IMR-90 (cell line): ENCODE results near the gene MYL2. TPM values are rescaled to one million over a fixed set of nuclear protein-coding genes. Genes with fewer than 3 reads are reported as not detected.
"Not testable (repeated sequence)": the region's sequence is repeated elsewhere in the genome, so short reads cannot be mapped to it uniquely, and the experiment has no call there.

Experiments used
- ATAC-seq: fragments of 200-7000 bp; cut with Tn5 transposase; 2 replicates; pipeline ENCODE4 v1.9.1; 2020; ENCODE audit warnings: low read depth, mild to moderate bottlenecking, moderate library complexity
- BruUV-seq: library from RNA; stranded (reverse); fragments of 400-500 nt; replicated peaks from 2 replicates; lab custom pipeline; 2021; lab: Mats Ljungman, UMichigan
- CTCF ChIA-PET: fragments of 300-600 bp; formaldehyde crosslinking; extraction: SDS; loops from one replicate; lab custom pipeline; 2021; ENCODE audit warnings: antibody characterized with exemption; lab: Yijun Ruan, JAX
- POLR2A ChIA-PET: fragments of 300-600 bp; sonication (Branson Sonifier 250); formaldehyde crosslinking; loops from one replicate; lab custom pipeline; 2022; ENCODE audit warnings: antibody characterized with exemption; ENCODE audit not compliant: unreplicated experiment; lab: Charles Lee
- DNase-seq: peaks from one replicate; pipeline ENCODE4 v3.0.0; 2013
- H2AFZ ChIP-seq: replicated peaks from 2 replicates; pipeline ENCODE3; 2013; ENCODE audit warnings: low read length, mild to moderate bottlenecking; ENCODE audit not compliant: poor library complexity
- H2AK5ac ChIP-seq: 2 replicates; pipeline ENCODE4 v1.6.1; 2013; ENCODE audit warnings: low read depth, low read length, inconsistent platforms
- H2AK9ac ChIP-seq: replicated peaks from 2 replicates; pipeline ENCODE3; 2013; ENCODE audit warnings: mild to moderate bottlenecking, low read depth, low read length, moderate library complexity; ENCODE audit not compliant: poor library complexity
- H2BK120ac ChIP-seq: 2 replicates; pipeline ENCODE4 v1.6.1; 2013; ENCODE audit warnings: low read depth, low read length, inconsistent platforms
- H2BK15ac ChIP-seq: 3 replicates; pipeline ENCODE4 v1.6.1; 2013; ENCODE audit warnings: low read depth, low read length, inconsistent platforms
- H2BK20ac ChIP-seq: 2 replicates; pipeline ENCODE4 v1.6.1; 2013; ENCODE audit warnings: low read depth, mild to moderate bottlenecking, inconsistent platforms, low read length, moderate library complexity
- H2BK5ac ChIP-seq: 2 replicates; pipeline ENCODE4 v1.6.1; 2013; ENCODE audit warnings: mild to moderate bottlenecking, low read depth, low read length, inconsistent platforms; ENCODE audit not compliant: poor library complexity, severe bottlenecking
- H3K14ac ChIP-seq: replicated peaks from 2 replicates; pipeline ENCODE4 v1.6.1; 2013; ENCODE audit warnings: low read depth, low read length, inconsistent platforms
- H3K18ac ChIP-seq: 2 replicates; pipeline ENCODE4 v1.6.1; 2013; ENCODE audit warnings: low read depth, low read length, control low read depth
- H3K23ac ChIP-seq: 2 replicates; pipeline ENCODE4 v1.6.1; 2013; ENCODE audit warnings: low read depth, low read length, inconsistent platforms
- H3K27ac ChIP-seq: 2 replicates; pipeline ENCODE4 v1.5.1; 2013; ENCODE audit warnings: mild to moderate bottlenecking, control low read depth, low read length; ENCODE audit not compliant: insufficient read depth
- H3K27me3 ChIP-seq: 2 replicates; pipeline ENCODE4 v1.6.1; 2013; ENCODE audit warnings: low read length; ENCODE audit not compliant: control insufficient read depth, insufficient read depth
- H3K36me3 ChIP-seq: 2 replicates; pipeline ENCODE4 v1.6.1; 2013; ENCODE audit warnings: low read length, mixed read lengths; ENCODE audit not compliant: control insufficient read depth, insufficient read depth
- H3K4ac ChIP-seq: 2 replicates; pipeline ENCODE4 v1.6.1; 2013; ENCODE audit warnings: low read depth, low read length, inconsistent platforms
- H3K4me1 ChIP-seq: 2 replicates; pipeline ENCODE4 v1.6.1; 2013; ENCODE audit warnings: low read length, mixed read lengths; ENCODE audit not compliant: control insufficient read depth, insufficient read depth
- H3K4me2 ChIP-seq: 2 replicates; pipeline ENCODE4 v1.6.1; 2013; ENCODE audit warnings: low read depth, mild to moderate bottlenecking, control low read depth, low read length, moderate library complexity
- H3K4me3 ChIP-seq: 2 replicates; pipeline ENCODE4 v1.5.1; 2013; ENCODE audit warnings: low read depth, mild to moderate bottlenecking, control low read depth, low read length, moderate library complexity; ENCODE audit not compliant: insufficient read depth
- H3K56ac ChIP-seq: 2 replicates; pipeline ENCODE4 v1.6.1; 2013; ENCODE audit warnings: low read length, inconsistent platforms; ENCODE audit not compliant: insufficient read depth; ENCODE audit errors: extremely low read depth
- H3K79me1 ChIP-seq, 2 experiments: 2 replicates each; pipeline ENCODE4 v1.6.1; 2013; ENCODE audit warnings: low read length in 2 of 2, inconsistent platforms in 1 of 2, low read depth in 1 of 2
- H3K9ac ChIP-seq: 2 replicates; pipeline ENCODE4 v1.6.1; 2013; ENCODE audit warnings: low read depth, low read length, control low read depth
- H3K9me1 ChIP-seq: 2 replicates; pipeline ENCODE4 v1.6.1; 2013; ENCODE audit warnings: low read length, inconsistent platforms; ENCODE audit not compliant: insufficient read depth
- H3K9me3 ChIP-seq: 2 replicates; pipeline ENCODE4 v1.6.1; 2013; ENCODE audit warnings: low read length; ENCODE audit not compliant: control insufficient read depth, insufficient read depth
- H4K20me1 ChIP-seq: 2 replicates; pipeline ENCODE4 v1.6.1; 2013; ENCODE audit warnings: low read length, inconsistent platforms; ENCODE audit not compliant: insufficient read depth
- H4K5ac ChIP-seq: 2 replicates; pipeline ENCODE4 v1.6.1; 2013; ENCODE audit warnings: mild to moderate bottlenecking, low read depth, low read length, control low read depth
- H4K8ac ChIP-seq, 2 experiments: 2 replicates each; pipeline ENCODE4 v1.6.1; 2013; ENCODE audit warnings: low read depth in 2 of 2, low read length in 2 of 2, control low read depth in 1 of 2, inconsistent platforms in 1 of 2
- H4K91ac ChIP-seq: 2 replicates; pipeline ENCODE4 v1.6.1; 2013; ENCODE audit warnings: low read depth, low read length, inconsistent platforms; ENCODE audit not compliant: insufficient read depth
- WGBS, 2 experiments: methylation state at CpG; one replicate each; pipeline versions ENCODE4 v1.1.5 to v1.1.7; 2013; ENCODE audit warnings: missing lambda C conversion rate in 2 of 2; ENCODE audit not compliant: insufficient read length in 1 of 2; ENCODE audit errors: extremely low coverage in 2 of 2; 5-methylcytosine and 5-hydroxymethylcytosine counted together
- dilution Hi-C: fragments of 300-500 bp; cut with HindIII; formaldehyde crosslinking; loops from one replicate; pipeline ENCODE4 v1.14.3; 2018; ENCODE audit warnings: low sequenced_read_pairs; ENCODE audit not compliant: unreplicated experiment
- in situ Hi-C: fragments of 300-500 bp; cut with MboI; formaldehyde crosslinking; loops from 3 replicates; pipeline ENCODE4 v1.14.3; 2019; ENCODE audit warnings: low sequenced_read_pairs, inconsistent platforms, mixed read lengths
- intact Hi-C: fragments of 100-400 bp; cut with micrococcal nuclease; formaldehyde crosslinking; loops from 2 replicates; pipeline ENCODE4 v1.10.0; 2022
- polyA plus RNA-seq, 3 experiments: library from polyadenylated mRNA; depleted of rRNA; stranded (reverse); fragments of >200 nt; gene quantifications; 2 replicates each; pipeline ENCODE4 v1.2.3, GENCODE V29; 2012; ENCODE audit warnings: low replicate concordance in 1 of 3
- total RNA-seq: library from RNA; depleted of rRNA; stranded (reverse); fragments of >200 nt; gene quantifications from 2 replicates; pipeline ENCODE4 v1.2.3, GENCODE V29; 2012

MYL2 gene
- total and polyA plus RNA-seq, 2 of the 4 experiments (the other 2 are of a cell fraction): not detected

DNA sequence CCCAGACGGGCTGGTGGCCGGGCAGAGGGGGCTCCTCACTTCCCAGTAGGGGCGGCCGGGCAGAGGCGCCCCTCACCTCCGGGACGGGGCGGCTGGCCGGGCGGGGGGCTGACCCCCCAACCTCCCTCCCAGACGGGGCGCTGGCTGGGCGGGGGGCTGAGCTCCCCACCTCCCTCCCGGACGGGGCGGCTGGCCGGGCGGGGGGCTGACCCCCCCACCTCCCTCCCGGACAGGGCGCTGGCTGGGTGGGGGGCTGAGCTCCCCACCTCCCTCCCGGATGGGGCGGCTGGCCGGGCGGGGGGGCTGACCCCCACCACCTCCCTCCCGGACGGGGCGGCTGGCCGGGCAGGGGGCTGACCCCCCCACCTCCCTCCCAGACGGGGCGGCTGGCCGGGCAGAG is 30.1 kb upstream of the MYL2 start:
- POLR2A ChIA-PET, H3K27ac ChIP-seq, H2BK5ac ChIP-seq, H4K5ac ChIP-seq, H3K14ac ChIP-seq, H3K4ac ChIP-seq, CTCF ChIA-PET, H3K4me2 ChIP-seq, H2AK5ac ChIP-seq, H2AFZ ChIP-seq, H3K4me3 ChIP-seq, H4K8ac ChIP-seq, H3K56ac ChIP-seq, ATAC-seq, H3K9me1 ChIP-seq, in situ Hi-C loops, BruUV-seq, H2BK15ac ChIP-seq, H3K9me3 ChIP-seq, dilution Hi-C loops, H3K4me1 ChIP-seq, H4K91ac ChIP-seq, DNase-seq, H4K20me1 ChIP-seq, H2BK20ac ChIP-seq, H3K23ac ChIP-seq, H3K9ac ChIP-seq, H3K36me3 ChIP-seq, H3K27me3 ChIP-seq, H2AK9ac ChIP-seq, H2BK120ac ChIP-seq, intact Hi-C loops, H3K79me1 ChIP-seq, H3K18ac ChIP-seq: not testable (repeated sequence)
- no CpG with 5 or more reads among the region's 31 CpGs for WGBS, 2 experiments
